Upper lobe of left lung (tissue), 4 donors: Measurements from ENCODE around the gene BANF2.

Source experiments
- CTCF ChIP-seq, 6 experiments: fragments of 450-650 bp in 4 of 6; fragments of 200-600 bp in 2 of 6; sonication (generic) in 2 of 6; IDR thresholded peaks; one replicate each; pipeline ENCODE4 v1.5.1; 2016 to 2019; ENCODE audit warnings: antibody characterized with exemption in 6 of 6
- POLR2A ChIP-seq, 4 donors: fragments of 450-650 bp; IDR thresholded peaks; one replicate each; pipeline ENCODE4 v1.5.1; 2016 to 2017; ENCODE audit warnings: antibody characterized with exemption in 4 of 4, mild to moderate bottlenecking in 2 of 4
- POLR2AphosphoS5 ChIP-seq, 2 donors: sonication (generic); formaldehyde crosslinking; IDR thresholded peaks; one replicate each; pipeline ENCODE4 v1.5.1; 2017; ENCODE audit warnings: antibody characterized with exemption in 2 of 2

DNA sequence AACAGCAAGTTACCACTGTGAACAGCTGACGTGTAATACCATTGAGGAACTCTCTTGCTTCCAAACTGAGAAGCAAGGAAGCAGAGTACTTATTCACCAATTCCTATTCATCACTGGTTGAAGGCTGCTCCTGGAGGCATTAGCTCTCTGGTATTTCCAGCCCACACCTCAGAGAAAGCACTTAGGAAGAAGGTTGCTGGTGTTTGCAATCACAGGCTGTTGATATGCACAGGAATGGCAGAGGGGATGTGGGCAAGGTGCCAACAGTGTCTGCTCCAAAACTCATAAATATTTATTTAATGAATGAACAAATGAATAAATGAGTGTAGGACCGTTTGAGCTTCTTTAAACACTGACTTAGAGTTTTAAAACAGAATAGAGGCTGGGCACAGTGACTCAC is 10.8 kb upstream of the BANF2 start:
- TF ChIP-seq CTCF (IDR thresholded peaks at IDR 0.05) (no peak), POLR2AphosphoS5 (IDR thresholded peaks at IDR 0.05) (no peak), POLR2A (IDR thresholded peaks at IDR 0.05) (no peak)
